Measurements from ENCODE around the gene SFXN5. TPM values are rescaled to one million over a fixed set of nuclear protein-coding genes. Genes with fewer than 3 reads are reported as not detected.

SFXN5 gene
- total RNA-seq, 1 experiment from 2014 or later: 25.9 TPM

- TF ChIP-seq ZMAT4 (CRISPR knock-in tag; IDR thresholded peaks at IDR 0.05) (no peak), E2F1 (CRISPR knock-in tag; IDR thresholded peaks at IDR 0.05) (no peak), GABPB1 (CRISPR knock-in tag; IDR thresholded peaks at IDR 0.05) (no peak), HMGA2 (CRISPR knock-in tag; IDR thresholded peaks at IDR 0.05) (no peak), ELF4 (CRISPR knock-in tag; IDR thresholded peaks at IDR 0.05; ENCODE audit: low read depth) (no peak), ZNF232 (CRISPR knock-in tag; IDR thresholded peaks at IDR 0.05) (no peak)
- TF ChIP-seq, protein P1, sequence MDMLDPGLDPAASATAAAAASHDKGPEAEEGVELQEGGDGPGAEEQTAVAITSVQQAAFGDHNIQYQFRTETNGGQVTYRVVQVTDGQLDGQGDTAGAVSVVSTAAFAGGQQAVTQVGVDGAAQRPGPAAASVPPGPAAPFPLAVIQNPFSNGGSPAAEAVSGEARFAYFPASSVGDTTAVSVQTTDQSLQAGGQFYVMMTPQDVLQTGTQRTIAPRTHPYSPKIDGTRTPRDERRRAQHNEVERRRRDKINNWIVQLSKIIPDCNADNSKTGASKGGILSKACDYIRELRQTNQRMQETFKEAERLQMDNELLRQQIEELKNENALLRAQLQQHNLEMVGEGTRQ (CRISPR knock-in tag; IDR thresholded peaks at IDR 0.05): no peak
- TF ChIP-seq, protein P2, sequence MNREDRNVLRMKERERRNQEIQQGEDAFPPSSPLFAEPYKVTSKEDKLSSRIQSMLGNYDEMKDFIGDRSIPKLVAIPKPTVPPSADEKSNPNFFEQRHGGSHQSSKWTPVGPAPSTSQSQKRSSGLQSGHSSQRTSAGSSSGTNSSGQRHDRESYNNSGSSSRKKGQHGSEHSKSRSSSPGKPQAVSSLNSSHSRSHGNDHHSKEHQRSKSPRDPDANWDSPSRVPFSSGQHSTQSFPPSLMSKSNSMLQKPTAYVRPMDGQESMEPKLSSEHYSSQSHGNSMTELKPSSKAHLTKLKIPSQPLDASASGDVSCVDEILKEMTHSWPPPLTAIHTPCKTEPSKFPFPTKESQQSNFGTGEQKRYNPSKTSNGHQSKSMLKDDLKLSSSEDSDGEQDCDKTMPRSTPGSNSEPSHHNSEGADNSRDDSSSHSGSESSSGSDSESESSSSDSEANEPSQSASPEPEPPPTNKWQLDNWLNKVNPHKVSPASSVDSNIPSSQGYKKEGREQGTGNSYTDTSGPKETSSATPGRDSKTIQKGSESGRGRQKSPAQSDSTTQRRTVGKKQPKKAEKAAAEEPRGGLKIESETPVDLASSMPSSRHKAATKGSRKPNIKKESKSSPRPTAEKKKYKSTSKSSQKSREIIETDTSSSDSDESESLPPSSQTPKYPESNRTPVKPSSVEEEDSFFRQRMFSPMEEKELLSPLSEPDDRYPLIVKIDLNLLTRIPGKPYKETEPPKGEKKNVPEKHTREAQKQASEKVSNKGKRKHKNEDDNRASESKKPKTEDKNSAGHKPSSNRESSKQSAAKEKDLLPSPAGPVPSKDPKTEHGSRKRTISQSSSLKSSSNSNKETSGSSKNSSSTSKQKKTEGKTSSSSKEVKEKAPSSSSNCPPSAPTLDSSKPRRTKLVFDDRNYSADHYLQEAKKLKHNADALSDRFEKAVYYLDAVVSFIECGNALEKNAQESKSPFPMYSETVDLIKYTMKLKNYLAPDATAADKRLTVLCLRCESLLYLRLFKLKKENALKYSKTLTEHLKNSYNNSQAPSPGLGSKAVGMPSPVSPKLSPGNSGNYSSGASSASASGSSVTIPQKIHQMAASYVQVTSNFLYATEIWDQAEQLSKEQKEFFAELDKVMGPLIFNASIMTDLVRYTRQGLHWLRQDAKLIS (CRISPR knock-in tag; IDR thresholded peaks at IDR 0.05; ENCODE audit: borderline replicate concordance): no peak
Observed at GRCh38 chr2:72946466-72946865, 125.0 kb downstream of the SFXN5 start (continued).

GRCh38 chr2:72945450-72946019 is 126.0 kb downstream of the SFXN5 start:
- Mint-ChIP-seq H3K9me3 (no peaks in the 10 kb centered on the region), H3K36me3 (no peaks in the 10 kb centered on the region), H3K27ac (no peak overlapping the region), H3K4me3 (no peak overlapping the region), H3K4me1 (peaks cover 38% of the 10 kb centered on the region), H3K27me3 (ENCODE audit: low read depth) (peaks cover 7% of the 10 kb centered on the region)
- POLR2A ChIA-PET: no interaction called here
- CTCF ChIA-PET: interaction anchor here (1.0 to 2.1 kb wide), 4 partner anchors 10 to 58 kb away, joined by 3 to 12 read pairs (median 6); partner anchors contain the start of gene SPR
- TF ChIP-seq ZNF425 (CRISPR knock-in tag; conservative IDR thresholded peaks at IDR 0.05): no peak
- no peak for TF ChIP-seq CTCF (IDR thresholded peaks at IDR 0.05)
- TF ChIP-seq, protein P3, sequence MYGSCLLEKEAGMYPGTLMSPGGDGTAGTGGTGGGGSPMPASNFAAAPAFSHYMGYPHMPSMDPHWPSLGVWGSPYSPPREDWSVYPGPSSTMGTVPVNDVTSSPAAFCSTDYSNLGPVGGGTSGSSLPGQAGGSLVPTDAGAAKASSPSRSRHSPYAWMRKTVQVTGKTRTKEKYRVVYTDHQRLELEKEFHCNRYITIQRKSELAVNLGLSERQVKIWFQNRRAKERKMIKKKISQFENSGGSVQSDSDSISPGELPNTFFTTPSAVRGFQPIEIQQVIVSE (CRISPR knock-in tag; IDR thresholded peaks at IDR 0.05; ENCODE audit: borderline replicate concordance): no peak
- no peak for TF ChIP-seq IRF2 (CRISPR knock-in tag; IDR thresholded peaks at IDR 0.05; ENCODE audit: borderline replicate concordance, low read depth)
- no peak for TF ChIP-seq ZNF423 (CRISPR knock-in tag; IDR thresholded peaks at IDR 0.05)
- no peak for TF ChIP-seq JUN (CRISPR knock-in tag; IDR thresholded peaks at IDR 0.05)
- TF ChIP-seq ATF1 (CRISPR knock-in tag; IDR thresholded peaks at IDR 0.05): no peak
- no peak for TF ChIP-seq TCF7 (CRISPR knock-in tag; IDR thresholded peaks at IDR 0.05; ENCODE audit: low read depth)
- TF ChIP-seq KAT7 (CRISPR knock-in tag; IDR thresholded peaks at IDR 0.05; ENCODE audit: borderline replicate concordance): no peak
- no peak for TF ChIP-seq GRHL2 (CRISPR knock-in tag; IDR thresholded peaks at IDR 0.05; ENCODE audit: insufficient replicate concordance, severe bottlenecking)
- no peak for TF ChIP-seq ELF4 (CRISPR knock-in tag; IDR thresholded peaks at IDR 0.05; ENCODE audit: low read depth)
- TF ChIP-seq RELA (CRISPR knock-in tag; IDR thresholded peaks at IDR 0.05; ENCODE audit: borderline replicate concordance): no peak
- TF ChIP-seq SMAD3 (CRISPR knock-in tag; IDR thresholded peaks at IDR 0.05; ENCODE audit: borderline replicate concordance): no peak
- no peak for TF ChIP-seq TEAD4 (CRISPR knock-in tag; IDR thresholded peaks at IDR 0.05)
- no peak for TF ChIP-seq NFE2L1 (CRISPR knock-in tag; IDR thresholded peaks at IDR 0.05)
- no peak for TF ChIP-seq MXD4 (CRISPR knock-in tag; IDR thresholded peaks at IDR 0.05; ENCODE audit: borderline replicate concordance)
- no peak for TF ChIP-seq NFATC4 (CRISPR knock-in tag; IDR thresholded peaks at IDR 0.05)
- no peak for TF ChIP-seq NR1H2 (CRISPR knock-in tag; IDR thresholded peaks at IDR 0.05)
- DNase-seq (ENCODE audit: low spot score): no peak
- no peak for ATAC-seq
